Fibroblast of gingiva (primary cell): ENCODE data around the gene PLXNB2.

Experiments
- DNase-seq: peaks from one replicate; pipeline ENCODE4 v3.0.0-alpha.2; 2011; ENCODE audit warnings: low read depth

PLXNB2 gene

GRCh38 chr22:50232481-50233151 lies 74.8 kb downstream of the PLXNB2 start:
- DNase-seq: no peak

GRCh38 chr22:50229370-50229769 lies 78.1 kb downstream of the PLXNB2 start:
- DNase-seq: no peak

- DNase-seq: no peak
Observed at GRCh38 chr22:50228366-50228765, 79.1 kb downstream of the PLXNB2 start.

- DNase-seq: no peak
Observed at GRCh38 chr22:50227579-50228215, 79.7 kb downstream of the PLXNB2 start.

- no peak for DNase-seq
Observed at GRCh38 chr22:50226875-50227165, 80.6 kb downstream of the PLXNB2 start.

- DNase-seq: no peak
Observed at GRCh38 chr22:50226063-50226874, 81.2 kb downstream of the PLXNB2 start.

- no peak for DNase-seq
Observed at GRCh38 chr22:50225200-50225969, 82.1 kb downstream of the PLXNB2 start.
